HG02642 (cell line): ENCODE results near the gene LEMD1.
"Not testable (repeated sequence)": the region's sequence is repeated elsewhere in the genome, so short reads cannot be mapped to it uniquely, and the experiment has no call there.

Experiments
- ATAC-seq: cut with Tn5 transposase; IDR thresholded peaks from one replicate; pipeline ENCODE4 v1.9.1; 2021; ENCODE audit warnings: mild to moderate bottlenecking; ENCODE audit not compliant: unreplicated experiment, poor library complexity

The LEMD1 gene

DNA sequence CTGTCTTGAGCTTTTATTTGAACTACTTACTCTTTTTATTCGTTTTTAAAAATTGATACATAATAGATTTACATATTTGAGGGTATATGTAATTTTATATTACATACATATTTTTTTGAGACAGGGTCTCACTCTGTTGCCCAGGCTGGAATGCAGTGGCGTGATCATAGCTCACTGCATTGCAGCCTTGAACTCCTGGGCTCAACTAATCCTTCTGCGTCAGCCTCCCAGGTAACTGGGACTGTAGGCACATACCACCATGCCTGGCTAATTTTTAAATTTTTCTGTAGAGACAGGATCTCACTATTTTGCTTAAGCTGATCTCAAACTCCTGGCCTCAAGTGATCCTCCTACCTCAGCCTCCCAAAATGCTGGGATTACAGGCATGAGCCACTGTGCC lies 38.9 kb downstream of the LEMD1 start:
- ATAC-seq: not testable (repeated sequence)

DNA sequence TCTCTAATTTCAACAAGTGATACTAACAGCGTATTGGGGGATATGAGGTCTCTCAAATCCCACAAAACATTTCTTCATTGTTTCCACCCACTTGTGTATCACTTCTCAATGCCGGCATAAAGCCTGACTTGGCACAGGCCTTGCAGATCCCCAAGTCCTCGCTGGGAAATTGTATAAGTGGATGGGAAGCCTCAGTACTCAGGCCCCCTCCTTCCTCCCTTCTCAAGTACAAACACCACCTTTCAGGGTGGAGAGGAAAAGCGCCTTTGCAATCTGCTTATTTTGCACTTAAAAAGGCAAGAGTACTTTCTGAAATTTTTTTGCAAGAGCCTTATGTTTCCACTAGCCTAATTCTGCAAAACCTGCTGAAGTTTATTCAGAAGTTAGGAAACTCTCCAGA lies 39.3 kb downstream of the LEMD1 start:
- no peak for ATAC-seq

DNA sequence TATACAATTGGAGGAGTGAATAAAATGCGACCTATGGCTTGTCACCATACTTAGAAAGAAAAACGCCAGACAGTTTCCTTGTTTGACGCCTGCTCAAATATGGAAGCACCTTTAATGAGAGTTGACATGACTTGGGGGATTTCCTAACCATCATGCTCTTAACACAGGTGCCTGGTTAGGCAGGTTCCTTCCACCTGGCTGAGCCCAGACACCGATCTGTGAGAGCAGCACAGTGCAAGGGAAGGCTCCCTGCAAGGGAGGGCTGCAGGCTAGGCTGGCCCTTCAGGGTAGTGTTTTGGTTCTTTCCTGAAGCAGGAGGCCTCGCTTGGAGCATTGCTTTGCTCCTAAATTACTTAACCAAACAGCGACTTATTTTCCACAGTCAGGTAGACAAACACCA lies 40.6 kb downstream of the LEMD1 start:
- ATAC-seq: no peak

DNA sequence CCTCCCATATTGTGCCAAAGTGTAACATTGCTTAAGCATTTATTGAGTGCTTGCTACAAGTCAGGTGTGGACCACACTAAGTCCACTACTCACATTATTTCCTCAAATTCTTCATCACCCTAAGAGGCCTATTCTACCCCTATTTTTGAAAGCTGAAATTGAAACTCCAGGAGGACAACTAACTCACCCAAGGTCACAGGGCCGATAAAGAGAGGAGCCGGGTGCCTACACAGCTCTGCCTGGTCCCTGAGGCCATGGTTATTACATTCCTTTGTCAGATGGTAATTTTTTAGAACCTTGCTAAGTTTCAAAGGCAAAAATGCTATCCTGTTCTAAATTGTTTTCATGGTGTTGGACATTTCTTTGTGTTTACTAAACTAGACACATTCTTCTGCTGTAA lies 41.0 kb downstream of the LEMD1 start:
- no peak for ATAC-seq

DNA sequence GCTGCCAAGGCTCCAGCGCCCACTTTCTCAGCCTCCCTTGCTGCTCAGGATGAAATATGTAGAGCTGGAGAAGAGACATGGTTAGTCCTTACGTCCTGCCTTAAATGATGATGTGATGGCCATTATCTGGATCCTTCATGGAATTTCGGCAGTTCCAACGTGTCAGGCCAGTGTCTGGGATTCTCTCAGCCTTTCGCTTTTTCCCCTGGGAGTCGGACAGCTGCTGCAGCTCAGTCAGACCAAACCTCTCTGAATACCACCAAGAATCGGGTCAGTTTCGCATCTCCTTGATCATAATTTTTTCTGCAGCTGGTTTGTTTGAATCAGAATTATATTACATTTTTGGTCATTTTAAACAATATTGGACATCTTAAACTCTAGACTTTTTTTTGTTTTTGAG lies 42.8 kb downstream of the LEMD1 start:
- no peak for ATAC-seq

DNA sequence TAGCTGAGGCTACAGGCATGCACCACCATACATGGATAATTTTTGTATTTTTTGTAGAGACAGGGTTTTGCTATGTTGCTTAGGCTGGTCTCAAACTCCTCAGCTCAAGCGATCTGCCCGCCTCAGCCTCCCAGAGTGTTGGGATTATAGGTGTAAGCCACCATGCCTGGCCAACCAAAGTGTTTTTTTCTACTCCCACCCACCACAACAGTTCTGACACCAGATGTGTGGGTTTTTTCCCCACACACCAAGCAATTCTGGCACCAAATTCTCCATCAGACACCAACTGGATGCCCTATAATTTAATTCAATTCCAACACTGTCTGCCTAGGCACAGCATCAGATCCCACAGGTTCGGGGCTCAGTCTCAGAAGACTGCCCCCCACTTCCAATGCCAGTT lies 44.5 kb downstream of the LEMD1 start:
- no peak for ATAC-seq

DNA sequence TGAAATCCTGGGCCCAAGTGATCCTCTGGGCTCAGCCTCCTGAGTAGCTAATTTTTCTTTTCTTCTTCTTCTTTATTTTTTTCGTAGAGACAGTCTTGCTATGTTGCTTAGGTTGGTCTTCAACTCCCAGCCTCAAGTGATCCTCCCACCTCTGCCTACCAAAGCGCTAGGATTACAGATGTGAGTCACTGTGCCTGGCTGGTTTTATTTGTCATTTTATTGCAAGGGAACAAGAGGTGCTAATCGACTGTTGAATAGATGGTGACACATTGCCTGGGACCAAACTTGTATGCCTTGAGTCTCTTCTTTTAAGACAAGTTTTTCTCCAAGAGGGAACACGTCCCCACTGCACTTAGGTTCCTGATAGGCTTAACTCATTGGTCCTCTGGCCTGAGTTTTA lies 45.1 kb downstream of the LEMD1 start:
- no peak for ATAC-seq

DNA sequence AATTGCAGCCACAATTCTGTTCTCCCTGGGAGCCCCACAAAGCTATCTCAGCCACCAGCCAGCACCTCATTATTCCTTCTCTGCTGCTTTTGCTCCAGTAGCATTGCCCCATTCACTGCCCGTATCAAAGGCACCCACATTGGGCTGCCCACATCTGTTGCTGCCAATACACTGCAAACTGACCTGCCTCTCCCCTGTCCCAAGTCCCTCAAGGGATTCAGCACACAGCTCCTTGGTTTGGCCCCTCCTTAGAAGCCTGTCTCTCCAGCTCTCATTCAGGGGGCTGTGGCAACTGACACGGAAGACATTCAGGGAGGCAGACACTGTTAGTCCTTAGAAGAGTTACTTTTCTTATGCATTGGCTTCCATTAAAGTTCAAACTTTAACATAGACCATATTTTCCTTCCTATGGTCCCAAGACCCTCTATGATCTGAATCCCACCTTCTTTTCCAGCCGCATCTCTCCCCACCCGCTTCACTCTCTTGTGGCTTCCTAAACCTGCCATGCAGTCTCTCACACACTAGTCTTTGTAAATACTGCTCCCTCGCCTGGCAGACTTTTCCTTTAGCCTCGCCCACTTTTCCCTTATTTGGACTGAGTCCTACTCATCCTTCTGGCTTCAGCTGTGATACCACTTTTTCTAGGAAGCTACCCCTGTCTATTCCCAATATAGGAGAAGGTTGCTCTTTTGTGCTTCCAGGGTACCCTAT lies 45.9 kb downstream of the LEMD1 start:
- ATAC-seq: no peak

DNA sequence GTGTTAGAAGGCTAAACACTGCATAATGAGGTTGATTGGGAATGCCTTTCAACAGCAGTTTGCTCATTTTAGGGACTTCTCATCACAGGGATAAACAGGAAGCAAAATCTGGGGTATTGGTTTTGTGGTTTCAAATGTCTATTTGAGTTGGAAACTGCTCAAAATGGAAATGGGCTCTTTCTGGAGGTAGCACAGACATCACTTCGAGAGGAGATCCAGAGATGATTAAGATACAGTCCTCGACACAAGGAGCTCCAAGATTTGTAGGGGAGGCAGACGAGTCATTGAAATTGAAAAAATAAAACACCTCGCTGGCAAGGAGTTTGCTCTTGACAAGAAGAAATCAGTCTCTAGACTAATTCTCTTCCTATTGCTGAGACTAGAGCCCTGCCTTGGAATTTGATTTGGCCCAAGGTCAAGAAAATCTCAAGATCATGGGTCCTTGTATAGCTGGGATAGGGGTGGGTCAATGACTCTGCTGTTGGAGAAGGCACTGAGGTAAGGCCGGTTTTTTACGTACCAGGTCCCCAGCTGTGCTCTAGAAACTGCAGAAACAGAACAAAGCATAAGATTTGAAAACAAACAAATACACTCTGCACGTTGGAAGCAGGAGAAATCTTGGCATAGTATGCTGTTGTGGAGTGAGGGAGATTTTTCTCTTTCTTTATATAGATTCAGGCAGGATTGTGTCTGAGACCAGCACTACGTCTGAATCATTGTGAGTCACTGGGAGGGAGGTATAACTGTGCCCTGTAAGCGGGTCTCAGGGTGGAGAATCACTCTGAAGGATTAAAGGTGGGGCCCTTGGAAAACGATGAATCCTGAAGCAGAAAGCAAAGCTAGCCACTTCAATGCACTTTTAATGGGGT lies 47.4 kb downstream of the LEMD1 start:
- no peak for ATAC-seq

DNA sequence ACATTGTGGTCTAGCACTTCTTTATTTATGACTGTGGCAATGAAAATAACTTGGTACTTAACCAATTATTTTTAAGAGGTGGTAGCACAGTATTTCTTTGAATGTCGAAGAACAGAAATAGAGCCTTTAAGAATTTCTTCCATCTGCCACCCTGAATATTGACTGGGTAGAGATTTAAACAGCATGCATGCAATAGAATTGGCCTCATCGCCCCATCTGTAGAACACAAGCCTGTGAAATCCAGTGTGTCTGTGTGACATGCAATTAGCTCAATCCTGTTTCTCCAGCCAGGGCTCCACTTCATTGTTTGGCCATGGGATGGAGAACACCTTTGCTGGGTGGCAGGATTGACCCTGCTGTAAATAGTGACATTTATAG lies 48.1 kb downstream of the LEMD1 start:
- ATAC-seq: no peak

DNA sequence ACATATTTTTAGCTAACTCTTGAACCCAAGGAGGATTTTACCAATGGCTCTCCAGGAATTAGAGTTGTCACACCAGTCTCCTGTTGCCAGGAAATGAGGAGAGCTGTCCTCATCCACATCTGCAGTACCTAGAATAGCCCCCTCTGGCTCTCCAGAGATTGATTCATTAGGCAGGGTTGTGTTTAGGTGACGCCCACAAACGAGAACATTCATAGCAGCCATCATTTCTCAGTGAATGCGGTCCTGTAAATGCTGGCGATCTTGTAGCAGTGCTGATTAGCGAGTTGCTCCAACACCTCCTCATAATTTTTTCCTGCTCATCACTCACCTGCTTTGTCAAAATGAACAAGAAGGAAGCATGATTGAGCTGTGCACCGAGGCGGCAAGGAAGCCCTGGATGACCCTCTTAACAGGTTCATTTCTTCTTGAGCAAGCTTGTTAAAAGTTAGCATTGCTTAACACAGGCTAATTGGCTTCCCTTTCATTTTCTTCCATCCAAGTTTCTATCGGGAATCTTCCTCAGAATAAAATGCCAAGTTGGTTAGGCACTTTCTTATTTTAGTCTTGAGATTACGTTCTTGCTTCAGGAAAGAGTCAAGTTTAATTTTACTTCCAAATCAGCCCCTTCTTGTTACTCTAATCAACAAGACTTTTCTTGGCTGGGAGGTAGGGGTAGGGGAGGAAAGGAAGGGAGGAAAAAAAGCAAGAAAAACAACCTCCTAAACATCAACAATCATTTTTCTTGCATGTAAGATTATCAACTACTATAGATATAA lies 48.6 kb downstream of the LEMD1 start:
- no peak for ATAC-seq

DNA sequence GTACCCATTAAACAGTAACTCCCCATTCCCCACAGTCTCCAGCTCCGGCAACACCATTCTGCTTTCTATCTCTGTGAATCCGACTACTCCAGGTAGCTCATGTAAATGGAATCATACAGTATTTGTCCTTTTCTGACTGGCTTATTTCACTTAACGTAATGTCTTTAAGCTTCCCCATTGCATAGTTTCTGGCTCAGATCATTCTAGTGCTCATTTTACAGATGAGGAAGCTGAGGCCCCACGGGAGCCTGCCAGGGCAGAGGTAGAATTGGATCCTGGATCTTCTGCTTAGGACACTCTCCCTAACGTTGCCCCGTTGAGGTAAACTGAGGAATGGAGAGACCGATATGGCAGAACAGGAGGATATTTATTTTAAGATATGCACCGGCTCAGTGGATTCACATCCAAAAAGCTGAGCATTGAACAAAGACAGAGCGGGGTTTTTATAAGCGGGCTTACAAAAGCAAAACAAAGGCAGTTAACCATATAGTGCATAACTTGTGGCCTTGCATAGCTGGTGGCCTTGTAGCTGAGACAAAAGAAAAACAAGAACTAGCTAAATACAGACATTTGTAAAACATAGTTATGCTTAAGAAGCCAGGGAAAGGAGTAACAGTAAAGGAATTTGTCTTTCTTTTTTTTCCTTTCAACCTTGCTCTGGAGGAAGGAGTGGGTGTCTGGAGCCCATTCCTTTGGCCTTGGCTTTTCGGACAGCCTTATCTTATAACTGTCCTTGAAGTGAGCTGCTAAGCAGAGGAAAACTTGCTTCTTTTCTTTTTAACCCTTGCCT lies 49.8 kb downstream of the LEMD1 start:
- ATAC-seq: no peak

DNA sequence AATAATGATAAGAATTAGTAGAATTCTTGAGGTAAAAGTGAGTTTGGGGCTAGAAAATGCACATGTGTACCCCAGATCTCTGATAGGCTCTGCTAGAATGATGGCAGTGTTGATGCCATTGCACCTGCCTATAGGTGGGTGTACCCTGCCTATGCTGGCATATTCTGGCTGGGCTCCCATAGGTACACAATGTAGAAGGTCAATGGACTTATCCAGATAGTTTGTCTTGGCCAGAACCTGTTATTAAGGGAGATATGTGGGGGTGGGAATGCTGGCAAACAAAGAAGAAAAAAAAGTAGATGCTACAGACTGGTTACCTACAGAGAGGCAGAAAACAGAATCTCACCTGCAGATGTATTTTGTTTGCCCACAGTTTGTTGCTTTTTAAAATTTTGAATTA lies 51.1 kb downstream of the LEMD1 start:
- ATAC-seq: no peak

DNA sequence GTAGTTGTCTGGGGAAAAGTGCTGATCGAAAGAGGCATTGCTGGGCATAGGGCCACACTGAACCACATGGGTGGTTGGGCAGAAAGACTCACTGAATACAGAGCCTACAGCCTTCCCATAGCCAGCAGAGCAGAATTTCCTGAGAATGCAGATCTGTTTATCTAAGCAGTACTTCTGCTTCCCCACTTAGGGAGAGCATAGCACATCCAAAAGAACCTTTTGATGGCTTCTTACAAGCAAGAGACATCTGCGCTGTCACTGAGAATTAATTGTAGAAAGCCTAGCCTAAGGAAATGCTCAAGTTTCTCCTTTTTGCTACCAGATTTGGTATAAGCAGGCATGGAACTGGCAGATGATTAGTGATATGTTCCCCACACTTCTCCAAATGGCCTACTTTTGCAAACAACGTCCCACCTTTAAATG lies 52.1 kb downstream of the LEMD1 start:
- ATAC-seq: no peak

DNA sequence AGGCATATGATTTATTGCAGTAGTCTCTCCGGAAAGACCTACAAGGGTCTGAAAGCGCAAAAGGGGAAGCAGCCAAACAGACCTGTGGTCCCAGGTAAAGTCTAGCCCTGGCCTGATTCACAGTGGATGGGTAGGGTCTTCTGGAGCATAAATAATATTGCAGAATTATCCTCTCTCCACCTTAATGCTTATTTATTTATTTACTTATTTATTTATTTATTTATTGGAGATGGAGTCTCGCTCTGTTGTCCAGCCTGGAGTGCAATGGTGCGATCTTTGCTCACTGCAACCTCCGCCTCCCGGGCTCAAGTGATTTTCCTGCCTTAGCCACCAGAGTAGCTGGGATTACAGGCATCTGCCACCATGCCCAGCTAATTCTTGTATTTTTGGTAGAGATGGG lies 53.4 kb downstream of the LEMD1 start:
- ATAC-seq: no peak

DNA sequence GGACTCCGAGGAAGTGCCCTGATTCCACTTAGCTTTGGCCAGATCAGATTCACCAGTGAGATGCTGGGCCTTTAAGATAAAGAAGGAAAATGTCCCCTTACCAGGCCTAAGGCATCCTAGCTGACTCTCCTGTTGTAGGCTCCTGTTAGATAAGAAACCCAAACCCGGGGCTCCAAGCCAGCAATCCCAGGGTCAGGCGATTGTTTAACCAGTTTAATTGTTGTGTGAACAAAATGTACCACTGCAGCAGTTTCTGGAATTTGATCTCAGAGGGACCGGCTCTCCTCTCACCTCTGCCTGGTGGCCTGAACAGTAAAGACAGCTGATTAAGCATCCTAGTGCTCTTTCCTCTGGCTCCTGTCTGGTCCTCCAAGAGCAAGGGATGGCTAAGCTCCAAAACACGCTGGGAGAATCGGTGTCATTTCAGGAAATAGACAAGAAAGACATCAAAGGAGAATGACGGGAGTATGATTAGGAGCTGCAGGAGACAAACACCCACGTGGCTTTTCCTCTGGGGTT lies 55.9 kb downstream of the LEMD1 start:
- no peak for ATAC-seq

DNA sequence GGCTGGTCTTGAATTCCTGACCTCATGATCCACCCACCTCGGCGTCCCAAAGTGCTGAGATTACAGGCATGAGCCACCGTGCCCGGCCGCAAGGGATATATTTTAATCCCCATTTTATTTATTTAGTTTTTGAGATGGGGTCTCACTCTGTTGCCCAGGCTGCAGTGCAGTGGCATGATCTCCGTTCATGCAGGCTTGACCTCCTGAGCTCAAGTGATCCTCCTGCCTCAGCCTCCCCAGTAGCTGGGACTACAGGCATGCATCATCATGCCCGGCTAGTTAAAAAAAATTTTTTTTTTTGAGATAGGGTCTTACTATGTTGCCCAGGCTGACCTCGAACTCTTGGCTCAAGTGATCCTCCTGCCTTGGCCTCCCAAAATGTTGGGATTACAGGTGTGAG lies 56.8 kb downstream of the LEMD1 start:
- not testable (repeated sequence) for ATAC-seq

DNA sequence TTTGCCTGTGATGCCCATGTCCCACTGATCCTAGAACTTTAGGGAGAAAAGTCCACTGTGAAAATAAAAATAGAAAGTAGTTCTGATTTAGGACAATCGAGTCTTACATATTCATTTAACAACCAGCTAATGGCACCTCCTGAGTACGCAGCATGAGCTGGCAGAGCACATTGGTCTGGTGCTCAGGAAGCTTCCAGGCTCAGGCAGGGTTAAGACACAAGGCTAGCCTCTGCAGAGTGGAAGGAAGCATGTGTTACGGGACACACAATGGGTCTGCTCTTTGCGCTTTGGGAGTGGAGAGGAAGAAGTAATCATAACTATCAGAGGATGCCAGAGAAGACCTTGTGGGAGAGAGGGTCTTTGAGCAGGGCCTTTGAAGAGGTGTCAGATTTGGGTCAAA lies 61.0 kb downstream of the LEMD1 start:
- ATAC-seq: no peak

DNA sequence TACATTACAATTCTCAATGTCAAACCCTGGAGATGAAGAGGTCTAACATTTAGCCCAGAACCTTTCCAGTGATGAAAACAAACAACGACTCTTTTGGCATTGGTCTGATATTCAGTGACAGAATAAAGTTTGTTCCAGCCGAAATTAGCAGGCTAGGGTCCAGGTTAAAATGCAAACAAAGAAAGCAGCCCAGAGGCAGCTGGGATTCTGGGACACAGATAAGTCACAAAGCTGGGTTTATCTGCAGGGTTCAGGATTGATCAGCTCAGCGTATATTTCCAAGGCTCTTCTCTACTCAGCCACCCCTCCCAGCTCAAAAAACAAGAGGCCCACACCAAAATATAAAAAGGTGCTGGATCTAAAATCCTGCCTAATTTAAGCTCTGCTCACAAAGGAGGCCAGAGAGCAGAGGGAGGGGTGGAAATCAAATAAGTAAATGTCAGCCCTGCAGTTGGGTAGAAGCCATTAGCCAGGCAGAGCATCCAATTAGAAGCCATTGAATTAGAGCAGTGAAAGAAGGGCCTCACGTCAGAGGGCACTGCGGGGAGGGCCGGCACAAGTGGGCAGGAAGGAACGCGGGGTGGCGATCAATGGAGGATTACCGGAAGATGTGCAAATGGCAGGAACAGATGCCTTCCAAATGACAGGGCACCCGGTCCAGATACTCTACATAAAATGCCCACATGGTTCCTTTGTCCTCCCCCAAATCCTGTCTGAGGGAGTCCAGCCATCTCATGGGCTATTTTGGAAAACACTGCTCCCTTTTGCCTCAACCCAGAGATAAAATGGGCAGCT lies 61.9 kb downstream of the LEMD1 start:
- no peak for ATAC-seq
